HEK293 (cell line): Measurements from ENCODE around the gene PNISR.
A peak's percentile ranks its signal among the peaks of the same experiment; 100 is the strongest.

Experiments used
- CTCF ChIP-seq: fragments of 450-650 bp; formaldehyde crosslinking; IDR thresholded peaks from 2 replicates; pipeline ENCODE4 v1.5.1; 2016; ENCODE audit warnings: missing biosample characterization, missing genetic modification characterization
- KLF17 ChIP-seq: fragments of 450-650 bp; formaldehyde crosslinking; IDR thresholded peaks from 2 replicates; pipeline ENCODE4 v1.5.1; 2016; ENCODE audit warnings: missing biosample characterization, missing genetic modification characterization
- SETDB1 ChIP-seq: IDR thresholded peaks from one replicate; pipeline ENCODE4 v1.6.1; 2017; ENCODE audit warnings: mild to moderate bottlenecking, low read length, moderate library complexity, mixed read lengths; ENCODE audit not compliant: insufficient read length
- ZBTB6 ChIP-seq: fragments of 450-650 bp; formaldehyde crosslinking; IDR thresholded peaks from 2 replicates; pipeline ENCODE4 v1.5.1; 2017; ENCODE audit warnings: missing biosample characterization, missing genetic modification characterization
- ZNF24 ChIP-seq: fragments of 450-650 bp; formaldehyde crosslinking; IDR thresholded peaks from 2 replicates; pipeline ENCODE4 v1.5.1; 2016; ENCODE audit warnings: missing biosample characterization, missing genetic modification characterization
- ZNF280C ChIP-seq: fragments of 450-650 bp; formaldehyde crosslinking; IDR thresholded peaks from 2 replicates; pipeline ENCODE4 v1.5.1; 2016; ENCODE audit warnings: missing biosample characterization, missing genetic modification characterization
- ZNF670 ChIP-seq: fragments of 450-650 bp; formaldehyde crosslinking; IDR thresholded peaks from 2 replicates; pipeline ENCODE4 v1.5.1; 2016; ENCODE audit warnings: missing biosample characterization, missing genetic modification characterization, low read depth
- ZNF791 ChIP-seq: fragments of 450-650 bp; formaldehyde crosslinking; IDR thresholded peaks from 2 replicates; pipeline ENCODE4 v1.5.1; 2016; ENCODE audit warnings: missing biosample characterization, missing genetic modification characterization

GRCh38 chr6:99349171-99350141 lies 75.7 kb downstream of the PNISR start, which contains the start of gene FAXC:
- peak; percentile 68 for TF ChIP-seq CTCF
- no peak for TF ChIP-seq ZNF280C (tag by site-specific recombination)
- TF ChIP-seq ZBTB6: no peak
- no peak for TF ChIP-seq ZNF670 (tag by site-specific recombination)
- no peak for TF ChIP-seq SETDB1
- no peak for TF ChIP-seq ZNF24 (tag by site-specific recombination)
- no peak for TF ChIP-seq ZNF791 (tag by site-specific recombination)
- TF ChIP-seq KLF17 (tag by site-specific recombination): no peak
